H1 (cell line): Measurements from ENCODE around the gene NEU4. TPM values are rescaled to one million over a fixed set of nuclear protein-coding genes. Genes with fewer than 3 reads are reported as not detected.

Source experiments
- CTCF ChIA-PET: fragments of 300-600 bp; sonication (Branson Sonifier 250); formaldehyde crosslinking; loops from one replicate; lab custom pipeline; 2021; ENCODE audit not compliant: partially characterized antibody; lab: Charles Lee
- POLR2A ChIA-PET: fragments of 300-600 bp; sonication (Branson Sonifier 250); formaldehyde crosslinking; loops from one replicate; lab custom pipeline; 2021; ENCODE audit warnings: inconsistent platforms; ENCODE audit not compliant: partially characterized antibody; lab: Charles Lee
- DNase-seq, 2 experiments: peaks; one replicate each; pipeline versions ENCODE4 v3.0.0 to v3.0.0-alpha.2; 2010 to 2022; ENCODE audit warnings: low spot score in 2 of 2, low read depth in 1 of 2, mixed read lengths in 1 of 2
- FAIRE-seq: peaks from 2 replicates; lab custom pipeline; 2011; peaks lifted over from hg19 to GRCh38; lab: Jason Lieb, UNC
- H2AFZ ChIP-seq: 2 replicates; pipeline ENCODE4 v1.8.1; 2012; ENCODE audit warnings: low read length, inconsistent platforms
- H2AK5ac ChIP-seq: 2 replicates; pipeline ENCODE4 v1.6.1; 2013; ENCODE audit warnings: low read depth, low read length
- H2BK120ac ChIP-seq: replicated peaks from 2 replicates; pipeline ENCODE3; 2013; ENCODE audit warnings: low read depth, low read length, inconsistent platforms
- H2BK12ac ChIP-seq: 2 replicates; pipeline ENCODE4 v1.6.1; 2013; ENCODE audit warnings: low read depth, low read length
- H2BK15ac ChIP-seq: 2 replicates; pipeline ENCODE4 v1.6.1; 2013; ENCODE audit warnings: low read length
- H2BK20ac ChIP-seq: 2 replicates; pipeline ENCODE4 v1.6.1; 2013; ENCODE audit warnings: low read length
- H2BK5ac ChIP-seq: 2 replicates; pipeline ENCODE4 v1.6.1; 2013; ENCODE audit warnings: low read depth, low read length
- H3K14ac ChIP-seq: 2 replicates; pipeline ENCODE4 v1.6.1; 2013; ENCODE audit warnings: inconsistent platforms; ENCODE audit not compliant: insufficient read length
- H3K18ac ChIP-seq: 2 replicates; pipeline ENCODE4 v1.6.1; 2013; ENCODE audit warnings: low read length; ENCODE audit errors: extremely low read depth
- H3K23ac ChIP-seq: 2 replicates; pipeline ENCODE4 v1.6.1; 2013; ENCODE audit warnings: inconsistent platforms; ENCODE audit not compliant: insufficient read length
- H3K23me2 ChIP-seq: 2 replicates; pipeline ENCODE4 v1.6.1; 2013; ENCODE audit warnings: low read depth, low read length
- H3K27ac ChIP-seq: 2 replicates; pipeline ENCODE4 v1.6.1; 2011; ENCODE audit warnings: low read depth, low read length, inconsistent platforms
- H3K27me3 ChIP-seq, 4 experiments: replicated peaks in 1 of 4; 1 replicate in 1 of 4; 2 replicates in 3 of 4; pipeline versions ENCODE4 v1.6.1 to v1.8.1; 2011 to 2013; ENCODE audit warnings: low read length in 3 of 4, mild to moderate bottlenecking in 3 of 4, inconsistent platforms in 2 of 4, mixed read lengths in 2 of 4, moderate library complexity in 1 of 4; ENCODE audit not compliant: control insufficient read depth in 3 of 4, insufficient read depth in 3 of 4; ENCODE audit errors: extremely low read depth in 1 of 4
- H3K36me3 ChIP-seq, 4 experiments: 2 replicates each; pipeline versions ENCODE4 v1.6.1 to v1.8.1; 2011 to 2013; ENCODE audit warnings: mild to moderate bottlenecking in 4 of 4, low read length in 3 of 4, moderate library complexity in 2 of 4, control low read depth in 1 of 4, inconsistent platforms in 1 of 4; ENCODE audit not compliant: insufficient read depth in 4 of 4, control insufficient read depth in 2 of 4
- H3K4ac ChIP-seq: replicated peaks from 2 replicates; pipeline ENCODE3; 2013; ENCODE audit warnings: low read length, low read depth, mixed read lengths, inconsistent platforms; ENCODE audit not compliant: insufficient read length
- H3K4me1 ChIP-seq, 4 experiments: replicated peaks in 1 of 4; 1 replicate in 1 of 4; 2 replicates in 3 of 4; pipeline versions ENCODE4 v1.6.1 to v1.8.1; 2011 to 2013; ENCODE audit warnings: low read length in 3 of 4, inconsistent platforms in 2 of 4, mixed read lengths in 1 of 4; ENCODE audit not compliant: insufficient read depth in 4 of 4, control insufficient read depth in 3 of 4
- H3K4me2 ChIP-seq, 2 experiments: 2 replicates each; pipeline versions ENCODE4 v1.6.1 to v1.8.1; 2011 to 2013; ENCODE audit warnings: low read depth in 2 of 2, low read length in 2 of 2, control low read depth in 1 of 2, inconsistent platforms in 1 of 2, mild to moderate bottlenecking in 1 of 2; ENCODE audit not compliant: insufficient read depth in 1 of 2
- H3K4me3 ChIP-seq, 4 experiments: fragments of 200-600, 300-600 bp in 1 of 4; sonication (generic), shearing (Covaris generic), sonication (Bioruptor Twin) in 1 of 4; 2 replicates each; pipeline versions ENCODE4 v1.5.1 to v1.8.1; 2011 to 2016; ENCODE audit warnings: low read length in 4 of 4, low read depth in 3 of 4, control low read depth in 2 of 4, inconsistent platforms in 2 of 4, mild to moderate bottlenecking in 2 of 4, mixed read lengths in 1 of 4, moderate library complexity in 1 of 4; ENCODE audit not compliant: insufficient read depth in 2 of 4; ENCODE audit errors: extremely low read depth in 1 of 4
- H3K56ac ChIP-seq: replicated peaks from 2 replicates; pipeline ENCODE3; 2013; ENCODE audit warnings: low read depth, mild to moderate bottlenecking, mixed read lengths, low read length, inconsistent platforms; ENCODE audit not compliant: insufficient read length
- H3K79me1 ChIP-seq: 2 replicates; pipeline ENCODE4 v1.6.1; 2013; ENCODE audit warnings: low read depth, low read length, control low read depth
- H3K79me2 ChIP-seq, 2 experiments: 2 replicates each; pipeline versions ENCODE4 v1.6.1 to v1.8.1; 2012 to 2013; ENCODE audit warnings: low read length in 2 of 2, mild to moderate bottlenecking in 2 of 2, inconsistent platforms in 1 of 2; ENCODE audit not compliant: insufficient read depth in 2 of 2, control insufficient read depth in 1 of 2
- H3K9ac ChIP-seq, 4 experiments: replicated peaks in 1 of 4; 1 replicate in 1 of 4; 2 replicates in 3 of 4; pipeline versions ENCODE4 v1.6.1 to v1.8.1; 2011 to 2013; ENCODE audit warnings: low read depth in 3 of 4, low read length in 3 of 4, control low read depth in 2 of 4, mild to moderate bottlenecking in 2 of 4, moderate library complexity in 2 of 4, inconsistent platforms in 1 of 4; ENCODE audit errors: extremely low read depth in 1 of 4
- H3K9me3 ChIP-seq, 2 experiments: 2 replicates each; pipeline versions ENCODE4 v1.6.1 to v1.8.1; 2012 to 2013; ENCODE audit warnings: mild to moderate bottlenecking in 2 of 2, moderate library complexity in 2 of 2, control low read depth in 1 of 2, inconsistent platforms in 1 of 2, low read depth in 1 of 2, low read length in 1 of 2, mixed read lengths in 1 of 2; ENCODE audit not compliant: insufficient read depth in 2 of 2
- H4K20me1 ChIP-seq, 2 experiments: replicated peaks in 1 of 2; 2 replicates each; pipeline versions ENCODE3 to v1.8.1; 2011 to 2013; ENCODE audit warnings: inconsistent platforms in 2 of 2, low read length in 2 of 2, mild to moderate bottlenecking in 1 of 2; ENCODE audit not compliant: insufficient read depth in 2 of 2, control insufficient read depth in 1 of 2
- H4K5ac ChIP-seq: 2 replicates; pipeline ENCODE4 v1.6.1; 2013; ENCODE audit warnings: low read length, low read depth, mixed read lengths, inconsistent platforms; ENCODE audit not compliant: insufficient read length
- H4K8ac ChIP-seq: 2 replicates; pipeline ENCODE4 v1.8.0; 2013; ENCODE audit warnings: mild to moderate bottlenecking, moderate library complexity, low read length, inconsistent platforms; ENCODE audit not compliant: insufficient read depth; ENCODE audit errors: extremely low read depth
- H4K91ac ChIP-seq: replicated peaks from 2 replicates; pipeline ENCODE3; 2013; ENCODE audit warnings: low read length, mixed read lengths, inconsistent platforms; ENCODE audit not compliant: insufficient read length
- BCL11A ChIP-seq, 2 experiments: IDR thresholded peaks; one replicate each; pipeline ENCODE4 v1.6.1; 2011; ENCODE audit warnings: low read depth in 2 of 2, low read length in 2 of 2, mild to moderate bottlenecking in 2 of 2
- CBX8 ChIP-seq: fragments of 300-800, 300-1000 bp; sonication (generic); IDR thresholded peaks from 2 replicates; pipeline ENCODE4 v1.7.1; 2016; ENCODE audit warnings: low read depth, low read length, borderline replicate concordance
- CHD1 ChIP-seq: IDR thresholded peaks from 2 replicates; pipeline ENCODE4 v1.6.1; 2012; ENCODE audit warnings: low read depth, low read length, improper control_type of control experiment
- FOSL1 ChIP-seq: IDR thresholded peaks from 2 replicates; pipeline ENCODE4 v1.6.1; 2011; ENCODE audit warnings: mild to moderate bottlenecking, low read depth, low read length, moderate library complexity; ENCODE audit not compliant: insufficient read depth
- GTF2F1 ChIP-seq: IDR thresholded peaks from 2 replicates; pipeline ENCODE4 v1.6.1; 2012; ENCODE audit warnings: low read depth, low read length, improper control_type of control experiment, borderline replicate concordance
- HDAC2 ChIP-seq, 2 experiments: fragments of 300-600 bp in 1 of 2; sonication (generic) in 1 of 2; IDR thresholded peaks; 2 replicates each; pipeline ENCODE4 v1.6.1; 2011 to 2012; ENCODE audit warnings: low read depth in 2 of 2, low read length in 2 of 2, mild to moderate bottlenecking in 2 of 2, moderate library complexity in 2 of 2, borderline replicate concordance in 1 of 2, inconsistent platforms in 1 of 2
- JUND ChIP-seq: IDR thresholded peaks from 2 replicates; pipeline ENCODE4 v1.6.1; 2011; ENCODE audit warnings: mild to moderate bottlenecking, improper control_type of control experiment, low read length
- RAD21 ChIP-seq, 2 experiments: IDR thresholded peaks in 1 of 2; conservative IDR thresholded peaks in 1 of 2; 2 replicates each; pipeline ENCODE4 v1.6.1; 2011; ENCODE audit warnings: low read depth in 2 of 2, low read length in 2 of 2, improper control_type of control experiment in 1 of 2, inconsistent platforms in 1 of 2, mild to moderate bottlenecking in 1 of 2, moderate library complexity in 1 of 2
- SAP30 ChIP-seq: fragments of 300-600 bp; sonication (generic); IDR thresholded peaks from 2 replicates; pipeline ENCODE4 v1.7.1; 2012; ENCODE audit warnings: low read length, moderate library complexity, mild to moderate bottlenecking, inconsistent platforms; ENCODE audit not compliant: insufficient read depth, insufficient replicate concordance
- SP4 ChIP-seq: IDR thresholded peaks from 2 replicates; pipeline ENCODE4 v1.6.1; 2012; ENCODE audit warnings: low read length, inconsistent platforms
- SRF ChIP-seq: IDR thresholded peaks from 2 replicates; pipeline ENCODE4 v1.6.1; 2011; ENCODE audit warnings: mild to moderate bottlenecking, low read depth, low read length, moderate library complexity
- TBP ChIP-seq: IDR thresholded peaks from 2 replicates; pipeline ENCODE4 v1.6.1; 2011; ENCODE audit warnings: low read depth, low read length, improper control_type of control experiment
- WGBS, 2 experiments: shearing (Covaris generic) in 1 of 2; methylation state at CpG; one replicate each; pipeline versions ENCODE4 v1.1.6 to v1.1.7; 2013 to 2015; ENCODE audit warnings: low lambda C conversion rate in 2 of 2, mixed read lengths in 2 of 2, inconsistent platforms in 1 of 2, low coverage in 1 of 2, missing lambda C conversion rate in 1 of 2; ENCODE audit not compliant: insufficient replicate concordance in 2 of 2, insufficient coverage in 1 of 2, insufficient read length in 1 of 2; ENCODE audit errors: extremely low coverage in 1 of 2, missing lambda C conversion rate in 1 of 2; 5-methylcytosine and 5-hydroxymethylcytosine counted together
- polyA plus RNA-seq, 7 experiments: library from polyadenylated mRNA; depleted of rRNA in 3 of 7; stranded (reverse) in 5 of 7; unstranded in 2 of 7; fragments of >200 nt in 5 of 7; fragments of 200-250 nt in 2 of 7; gene quantifications; 1 replicate in 5 of 7; 2 replicates in 1 of 7; 4 replicates in 1 of 7; pipeline versions ENCODE4 v1.2.1 to v1.2.3, GENCODE V29; 2011 to 2013; ENCODE audit warnings: missing spikeins in 2 of 7, mixed read lengths in 2 of 7
- total RNA-seq: library from RNA; stranded (reverse); fragmentation: NEBNext Ultra II Directional; extraction: Animal tissue kit (Norgen Biotek cat#: 25700); gene quantifications from 2 replicates; pipeline ENCODE4 v1.2.1, GENCODE V29; 2021

NEU4 gene
- total and polyA plus RNA-seq, 2 of the 8 experiments (the other 6 are each of a cell fraction or from before 2014, with no cell fraction given), result 0.32 to 0.50 TPM

DNA sequence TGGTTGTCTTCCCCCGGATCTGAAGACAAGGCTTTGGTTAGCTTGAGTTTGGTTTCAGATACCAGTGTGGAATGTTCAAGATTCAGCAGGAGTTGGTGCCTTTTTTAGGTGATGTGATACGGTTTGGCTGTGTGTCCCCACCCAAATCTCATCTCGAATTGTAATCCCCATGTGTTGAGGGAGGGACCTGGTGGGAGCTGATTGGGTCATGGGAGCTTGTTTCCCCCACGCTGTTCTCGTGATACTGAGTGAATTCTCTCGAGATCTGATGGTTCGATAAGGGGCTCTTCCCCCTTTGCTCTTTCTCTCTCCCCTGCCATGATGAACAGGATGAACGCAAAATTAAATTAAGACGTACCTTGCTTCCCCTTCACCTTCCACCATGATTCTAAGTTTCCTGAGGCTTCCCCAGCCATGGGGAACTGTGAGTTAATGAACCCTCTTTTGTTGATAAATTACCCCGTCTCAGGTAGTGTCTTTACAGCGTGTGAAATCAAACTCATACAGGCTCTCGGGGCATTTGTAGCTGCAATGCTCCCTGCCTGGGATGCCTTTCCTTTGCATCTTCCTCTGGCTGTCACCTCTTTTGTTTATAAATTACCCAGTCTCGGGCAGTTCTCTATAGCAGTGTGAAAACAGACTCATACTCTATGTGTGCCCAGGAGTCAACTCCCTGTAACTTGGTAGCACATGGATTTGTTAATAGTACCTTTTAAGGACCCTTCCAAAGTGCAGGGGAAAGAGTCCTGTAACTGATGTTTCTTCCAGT is 28.4 kb downstream of the NEU4 start:
- Histone ChIP-seq H3K23me2 (no peaks in the 10 kb centered on the region), H3K4me3 (no peak overlapping the region), H3K79me2 (no peaks in the 10 kb centered on the region), H2BK12ac (no peak overlapping the region), H2BK15ac (no peak overlapping the region), H3K4me2 (no peak overlapping the region), H4K91ac (no peak overlapping the region), H3K27ac (no peak overlapping the region), H2BK20ac (no peak overlapping the region), H3K18ac (no peak overlapping the region), H3K36me3 (no peaks in the 10 kb centered on the region), H4K8ac (no peak overlapping the region), H4K20me1 (no peaks in the 10 kb centered on the region), H3K27me3 (no peaks in the 10 kb centered on the region), H4K5ac (no peak overlapping the region), H3K23ac (no peak overlapping the region), H3K4ac (no peak overlapping the region), H2AK5ac (no peak overlapping the region), H3K79me1 (no peaks in the 10 kb centered on the region), H3K9ac (no peak overlapping the region), H3K9me3 (no peaks in the 10 kb centered on the region), H3K14ac (no peak overlapping the region), H2AFZ (no peak overlapping the region), H2BK5ac (no peak overlapping the region), H3K56ac (no peak overlapping the region), H2BK120ac (no peak overlapping the region), H3K4me1 (no peaks in the 10 kb centered on the region; a peak in 1 of 7 replicates)
- ChIA-PET POLR2A (interaction anchor here (0.8 kb wide), 1 partner anchor 135 kb away, joined by 4 read pairs; the partner anchor contains the start of gene ING5), CTCF (interaction anchor here (0.8 to 2.4 kb wide), 6 partner anchors 11 to 137 kb away, joined by 4 to 9 read pairs (median 4); no protein-coding TSS in a partner anchor)
- FAIRE-seq (no peak), DNase-seq (no peak)
- WGBS, 2 experiments, result 81% methylated on average over 13 of the region's 13 CpGs; no CpG with 5 or more reads in 1 of the 2 experiments
- TF ChIP-seq BCL11A (IDR thresholded peaks at IDR 0.05; ENCODE audit: low read depth in 2 of 2, low read length in 2 of 2) (no peak), JUND (no peak), CHD1 (no peak), HDAC2 (IDR thresholded peaks at IDR 0.05; ENCODE audit: borderline replicate concordance in 1 of 2, low read depth in 2 of 2, low read length in 2 of 2) (no peak), SAP30 (no peak), TBP (no peak), CBX8 (no peak), FOSL1 (no peak), SRF (no peak), RAD21 (IDR thresholded peaks at IDR 0.05 in 1 of 2, conservative IDR thresholded peaks at IDR 0.05 in 1 of 2; ENCODE audit: low read depth in 2 of 2, low read length in 2 of 2) (no peak), GTF2F1 (no peak), SP4 (no peak)
